ENCODE results near the gene RAB40B.

RAB40B gene

GRCh38 chr17:82686366-82687324 is 11.9 kb downstream of the RAB40B start:
- H3K4me3 ChIP-seq (ENCODE audit: low read length): no peak overlapping the region
- peaks cover 5% of the 10 kb centered on the region for H3K9me3 ChIP-seq (ENCODE audit: control insufficient read depth, low read length)
- H3K4me1 ChIP-seq (ENCODE audit: control insufficient read depth, insufficient read depth, low read length): no peaks in the 10 kb centered on the region
- H3K36me3 ChIP-seq (ENCODE audit: control insufficient read depth, insufficient read depth, low read length, severe bottlenecking): no peaks in the 10 kb centered on the region
- DNase-seq (ENCODE audit: low read depth): no peak
- H3K27me3 ChIP-seq (replicated peaks; ENCODE audit: control insufficient read depth, insufficient read depth, low read length): no peaks in the 10 kb centered on the region
- H3K9ac ChIP-seq (ENCODE audit: low read length): no peak overlapping the region

- Histone ChIP-seq H3K4me1 (ENCODE audit: control insufficient read depth, insufficient read depth, low read length) (no peaks in the 10 kb centered on the region), H3K27me3 (replicated peaks; ENCODE audit: control insufficient read depth, insufficient read depth, low read length) (no peaks in the 10 kb centered on the region), H3K36me3 (ENCODE audit: control insufficient read depth, insufficient read depth, low read length, severe bottlenecking) (no peaks in the 10 kb centered on the region), H3K9me3 (ENCODE audit: control insufficient read depth, low read length) (peaks cover 12% of the 10 kb centered on the region), H3K4me3 (ENCODE audit: low read length) (no peak overlapping the region), H3K9ac (ENCODE audit: low read length) (no peak overlapping the region)
- no peak for DNase-seq (ENCODE audit: low read depth)
Measured at GRCh38 chr17:82685291-82685690, 13.2 kb downstream of the RAB40B start.

- H3K9ac ChIP-seq (ENCODE audit: low read length): no peak overlapping the region
- no peak overlapping the region for H3K4me3 ChIP-seq (ENCODE audit: low read length)
- peaks cover 12% of the 10 kb centered on the region for H3K9me3 ChIP-seq (ENCODE audit: control insufficient read depth, low read length)
- no peaks in the 10 kb centered on the region for H3K36me3 ChIP-seq (ENCODE audit: control insufficient read depth, insufficient read depth, low read length, severe bottlenecking)
- no peak for DNase-seq (ENCODE audit: low read depth)
- no peaks in the 10 kb centered on the region for H3K27me3 ChIP-seq (replicated peaks; ENCODE audit: control insufficient read depth, insufficient read depth, low read length)
- H3K4me1 ChIP-seq (ENCODE audit: control insufficient read depth, insufficient read depth, low read length): no peaks in the 10 kb centered on the region
Measured at GRCh38 chr17:82684228-82684841, 14.2 kb downstream of the RAB40B start.

- no peaks in the 10 kb centered on the region for H3K27me3 ChIP-seq (replicated peaks; ENCODE audit: control insufficient read depth, insufficient read depth, low read length)
- no peak overlapping the region for H3K9ac ChIP-seq (ENCODE audit: low read length)
- H3K36me3 ChIP-seq (ENCODE audit: control insufficient read depth, insufficient read depth, low read length, severe bottlenecking): no peaks in the 10 kb centered on the region
- no peak for DNase-seq (ENCODE audit: low read depth)
- no peak overlapping the region for H3K4me3 ChIP-seq (ENCODE audit: low read length)
- peaks cover 12% of the 10 kb centered on the region for H3K9me3 ChIP-seq (ENCODE audit: control insufficient read depth, low read length)
- H3K4me1 ChIP-seq (ENCODE audit: control insufficient read depth, insufficient read depth, low read length): no peaks in the 10 kb centered on the region
Measured at GRCh38 chr17:82683534-82683933, 15.0 kb downstream of the RAB40B start.

GRCh38 chr17:82681547-82681946 is 17.0 kb downstream of the RAB40B start:
- H3K27me3 ChIP-seq (replicated peaks; ENCODE audit: control insufficient read depth, insufficient read depth, low read length): no peaks in the 10 kb centered on the region

GRCh38 chr17:82679586-82680465 is 18.7 kb downstream of the RAB40B start:
- Histone ChIP-seq H3K27me3 (replicated peaks; ENCODE audit: control insufficient read depth, insufficient read depth, low read length) (no peaks in the 10 kb centered on the region), H3K4me3 (ENCODE audit: low read length) (no peak overlapping the region), H3K36me3 (ENCODE audit: control insufficient read depth, insufficient read depth, low read length, severe bottlenecking) (no peaks in the 10 kb centered on the region), H3K4me1 (ENCODE audit: control insufficient read depth, insufficient read depth, low read length) (no peaks in the 10 kb centered on the region), H3K9ac (ENCODE audit: low read length) (no peak overlapping the region), H3K9me3 (ENCODE audit: control insufficient read depth, low read length) (peaks cover 12% of the 10 kb centered on the region)
- no peak for DNase-seq (ENCODE audit: low read depth)

More at GRCh38 chr17:82681547-82681946, 17.0 kb downstream of the RAB40B start:
- Histone ChIP-seq H3K36me3 (ENCODE audit: control insufficient read depth, insufficient read depth, low read length, severe bottlenecking) (no peaks in the 10 kb centered on the region), H3K4me1 (ENCODE audit: control insufficient read depth, insufficient read depth, low read length) (no peaks in the 10 kb centered on the region), H3K9me3 (ENCODE audit: control insufficient read depth, low read length) (peaks cover 12% of the 10 kb centered on the region), H3K4me3 (ENCODE audit: low read length) (no peak overlapping the region), H3K9ac (ENCODE audit: low read length) (no peak overlapping the region)
- no peak for DNase-seq (ENCODE audit: low read depth)

GRCh38 chr17:82678265-82678891 is 20.1 kb downstream of the RAB40B start:
- no peak overlapping the region for H3K4me3 ChIP-seq (ENCODE audit: low read length)
- no peaks in the 10 kb centered on the region for H3K4me1 ChIP-seq (ENCODE audit: control insufficient read depth, insufficient read depth, low read length)
- H3K36me3 ChIP-seq (ENCODE audit: control insufficient read depth, insufficient read depth, low read length, severe bottlenecking): no peaks in the 10 kb centered on the region

GRCh38 chr17:82677353-82677925 is 21.1 kb downstream of the RAB40B start:
- Histone ChIP-seq H3K4me3 (ENCODE audit: low read length) (no peak overlapping the region), H3K9me3 (ENCODE audit: control insufficient read depth, low read length) (peaks cover 12% of the 10 kb centered on the region), H3K36me3 (ENCODE audit: control insufficient read depth, insufficient read depth, low read length, severe bottlenecking) (no peaks in the 10 kb centered on the region), H3K4me1 (ENCODE audit: control insufficient read depth, insufficient read depth, low read length) (no peaks in the 10 kb centered on the region), H3K9ac (ENCODE audit: low read length) (no peak overlapping the region), H3K27me3 (replicated peaks; ENCODE audit: control insufficient read depth, insufficient read depth, low read length) (no peaks in the 10 kb centered on the region)
- DNase-seq (ENCODE audit: low read depth): no peak

More at GRCh38 chr17:82678265-82678891, 20.1 kb downstream of the RAB40B start:
- Histone ChIP-seq H3K9me3 (ENCODE audit: control insufficient read depth, low read length) (peaks cover 12% of the 10 kb centered on the region), H3K27me3 (replicated peaks; ENCODE audit: control insufficient read depth, insufficient read depth, low read length) (no peaks in the 10 kb centered on the region), H3K9ac (ENCODE audit: low read length) (no peak overlapping the region)
- no peak for DNase-seq (ENCODE audit: low read depth)

- H3K4me3 ChIP-seq (ENCODE audit: low read length): no peak overlapping the region
Measured at GRCh38 chr17:82675476-82676245, 22.8 kb downstream of the RAB40B start.

More at GRCh38 chr17:82675476-82676245, 22.8 kb downstream of the RAB40B start:
- DNase-seq (ENCODE audit: low read depth): no peak
- Histone ChIP-seq H3K9me3 (ENCODE audit: control insufficient read depth, low read length) (no peaks in the 10 kb centered on the region), H3K4me1 (ENCODE audit: control insufficient read depth, insufficient read depth, low read length) (no peaks in the 10 kb centered on the region), H3K27me3 (replicated peaks; ENCODE audit: control insufficient read depth, insufficient read depth, low read length) (no peaks in the 10 kb centered on the region), H3K36me3 (ENCODE audit: control insufficient read depth, insufficient read depth, low read length, severe bottlenecking) (no peaks in the 10 kb centered on the region), H3K9ac (ENCODE audit: low read length) (no peak overlapping the region)

Measured in adipocyte (in vitro differentiated cells).